GM06990 (cell line): ENCODE measurements around the gene PHACTR2.

Experiments
- DNase-seq: peaks from one replicate; pipeline ENCODE4 v3.0.0-alpha.2; 2011; ENCODE audit not compliant: insufficient read length; ENCODE audit errors: extremely low read depth
- H3K27me3 ChIP-seq: replicated peaks from 2 replicates; pipeline ENCODE4 v1.6.0; 2011; ENCODE audit warnings: low read length; ENCODE audit not compliant: control insufficient read depth, insufficient read depth
- H3K36me3 ChIP-seq: 2 replicates; pipeline ENCODE4 v1.5.1; 2011; ENCODE audit warnings: low read length; ENCODE audit not compliant: control insufficient read depth, insufficient read depth
- H3K4me3 ChIP-seq: replicated peaks from 2 replicates; pipeline ENCODE4 v1.5.1; 2011; ENCODE audit warnings: low read depth, mild to moderate bottlenecking, control low read depth, low read length
- TF ChIP-seq, protein P1 (sequence below): IDR thresholded peaks from 2 replicates; pipeline ENCODE4 v1.5.1; 2011; ENCODE audit warnings: low read length, control low read depth, mild to moderate bottlenecking, inconsistent platforms; ENCODE audit not compliant: insufficient read depth, poor library complexity, severe bottlenecking

The PHACTR2 gene

DNA sequence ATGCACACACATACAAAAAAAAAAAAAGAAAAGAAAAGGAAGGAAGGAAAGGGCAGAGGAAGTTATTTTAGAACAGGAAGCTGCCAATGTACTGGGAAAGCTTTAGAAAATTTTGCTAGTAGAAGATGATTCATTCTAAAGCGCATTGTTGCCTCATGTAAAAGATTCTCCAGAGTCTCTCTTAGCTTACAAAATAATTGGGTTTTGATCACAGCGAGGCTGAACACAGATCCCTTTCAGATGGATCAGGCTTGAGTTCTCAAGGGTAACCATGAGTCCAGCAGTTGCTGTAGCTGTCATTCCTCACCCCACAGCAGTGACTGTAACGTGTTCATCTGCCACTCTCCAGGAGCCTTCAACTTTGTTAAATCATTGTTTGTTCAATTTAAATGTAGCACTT, 81.9 kb downstream of the PHACTR2 start:
- Histone ChIP-seq H3K36me3 (no peaks in the 10 kb centered on the region), H3K27me3 (no peaks in the 10 kb centered on the region), H3K4me3 (no peak overlapping the region)
- no peak for DNase-seq
- TF ChIP-seq, protein P1, sequence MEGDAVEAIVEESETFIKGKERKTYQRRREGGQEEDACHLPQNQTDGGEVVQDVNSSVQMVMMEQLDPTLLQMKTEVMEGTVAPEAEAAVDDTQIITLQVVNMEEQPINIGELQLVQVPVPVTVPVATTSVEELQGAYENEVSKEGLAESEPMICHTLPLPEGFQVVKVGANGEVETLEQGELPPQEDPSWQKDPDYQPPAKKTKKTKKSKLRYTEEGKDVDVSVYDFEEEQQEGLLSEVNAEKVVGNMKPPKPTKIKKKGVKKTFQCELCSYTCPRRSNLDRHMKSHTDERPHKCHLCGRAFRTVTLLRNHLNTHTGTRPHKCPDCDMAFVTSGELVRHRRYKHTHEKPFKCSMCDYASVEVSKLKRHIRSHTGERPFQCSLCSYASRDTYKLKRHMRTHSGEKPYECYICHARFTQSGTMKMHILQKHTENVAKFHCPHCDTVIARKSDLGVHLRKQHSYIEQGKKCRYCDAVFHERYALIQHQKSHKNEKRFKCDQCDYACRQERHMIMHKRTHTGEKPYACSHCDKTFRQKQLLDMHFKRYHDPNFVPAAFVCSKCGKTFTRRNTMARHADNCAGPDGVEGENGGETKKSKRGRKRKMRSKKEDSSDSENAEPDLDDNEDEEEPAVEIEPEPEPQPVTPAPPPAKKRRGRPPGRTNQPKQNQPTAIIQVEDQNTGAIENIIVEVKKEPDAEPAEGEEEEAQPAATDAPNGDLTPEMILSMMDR: no peak

GRCh38 chr6:143761074-143761473, 83.3 kb downstream of the PHACTR2 start:
- no peaks in the 10 kb centered on the region for H3K36me3 ChIP-seq
- no peak overlapping the region for H3K4me3 ChIP-seq
- TF ChIP-seq, protein P1: no peak
- no peak for DNase-seq
- no peaks in the 10 kb centered on the region for H3K27me3 ChIP-seq

GRCh38 chr6:143762126-143762525, 84.4 kb downstream of the PHACTR2 start:
- no peaks in the 10 kb centered on the region for H3K27me3 ChIP-seq
- H3K36me3 ChIP-seq: no peaks in the 10 kb centered on the region
- TF ChIP-seq, protein P1: no peak
- DNase-seq: no peak
- no peak overlapping the region for H3K4me3 ChIP-seq

- no peaks in the 10 kb centered on the region for H3K36me3 ChIP-seq
- TF ChIP-seq, protein P1: no peak
- DNase-seq: no peak
- H3K27me3 ChIP-seq: no peaks in the 10 kb centered on the region
- H3K4me3 ChIP-seq: no peak overlapping the region
Measured at GRCh38 chr6:143765422-143766184, 87.8 kb downstream of the PHACTR2 start.

DNA sequence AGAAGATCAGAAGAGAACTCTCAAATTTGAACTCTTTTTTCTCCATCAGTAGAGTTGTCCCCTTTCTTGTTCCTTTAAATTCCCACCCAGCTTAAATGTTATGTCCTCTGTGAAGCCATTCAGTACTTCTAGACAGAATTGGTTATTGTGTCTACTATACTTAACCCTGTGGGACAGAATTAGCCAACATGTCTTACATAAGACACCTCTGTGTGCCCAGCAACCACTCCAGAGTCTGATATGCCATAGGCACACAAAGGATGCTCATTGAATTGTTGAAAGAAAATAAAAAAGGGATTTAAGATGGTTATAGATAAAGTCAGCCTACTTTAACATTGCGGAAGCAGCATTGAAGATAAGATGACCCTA, 88.4 kb downstream of the PHACTR2 start:
- H3K4me3 ChIP-seq: no peak overlapping the region
- no peaks in the 10 kb centered on the region for H3K36me3 ChIP-seq
- TF ChIP-seq, protein P1: no peak
- H3K27me3 ChIP-seq: no peaks in the 10 kb centered on the region
- DNase-seq: no peak

- TF ChIP-seq, protein P1: no peak
- no peak for DNase-seq
- no peak overlapping the region for H3K4me3 ChIP-seq
- no peaks in the 10 kb centered on the region for H3K36me3 ChIP-seq
- H3K27me3 ChIP-seq: no peaks in the 10 kb centered on the region
Measured at GRCh38 chr6:143767433-143767832, 89.7 kb downstream of the PHACTR2 start.
